ENCODE measurements around the gene ZNF512.

DNA sequence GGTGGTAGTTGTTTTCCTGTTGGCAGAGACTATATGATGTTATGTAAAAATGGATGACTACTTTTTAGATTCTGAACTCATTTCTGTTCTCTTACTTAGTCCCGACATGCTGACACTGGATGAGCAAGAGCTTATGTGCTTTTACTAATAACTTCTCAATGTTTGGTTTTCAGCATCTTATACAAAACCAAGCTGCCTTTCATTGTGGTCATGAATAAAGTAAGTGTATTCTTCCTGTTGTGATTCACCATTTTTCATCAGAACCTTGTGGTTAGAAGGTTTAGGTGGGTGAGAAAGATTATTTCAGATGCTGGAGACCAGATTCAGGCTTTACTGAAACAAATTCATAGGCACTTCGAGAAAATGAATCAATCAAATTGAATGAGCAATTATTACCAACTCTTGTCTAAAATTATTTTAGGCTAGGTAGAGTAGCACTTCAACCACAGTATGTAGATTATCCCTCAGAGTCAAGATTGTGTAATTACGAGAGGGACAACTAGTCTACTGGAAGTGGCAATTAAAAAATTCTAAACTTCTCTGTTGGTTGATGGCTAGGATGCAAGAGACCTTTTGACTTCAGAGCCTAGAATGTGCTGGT, 55.3 kb downstream of the ZNF512 start:
- TF ChIP-seq POLR2A (IDR thresholded peaks at IDR 0.05), result no peak
- TF ChIP-seq, protein P1, sequence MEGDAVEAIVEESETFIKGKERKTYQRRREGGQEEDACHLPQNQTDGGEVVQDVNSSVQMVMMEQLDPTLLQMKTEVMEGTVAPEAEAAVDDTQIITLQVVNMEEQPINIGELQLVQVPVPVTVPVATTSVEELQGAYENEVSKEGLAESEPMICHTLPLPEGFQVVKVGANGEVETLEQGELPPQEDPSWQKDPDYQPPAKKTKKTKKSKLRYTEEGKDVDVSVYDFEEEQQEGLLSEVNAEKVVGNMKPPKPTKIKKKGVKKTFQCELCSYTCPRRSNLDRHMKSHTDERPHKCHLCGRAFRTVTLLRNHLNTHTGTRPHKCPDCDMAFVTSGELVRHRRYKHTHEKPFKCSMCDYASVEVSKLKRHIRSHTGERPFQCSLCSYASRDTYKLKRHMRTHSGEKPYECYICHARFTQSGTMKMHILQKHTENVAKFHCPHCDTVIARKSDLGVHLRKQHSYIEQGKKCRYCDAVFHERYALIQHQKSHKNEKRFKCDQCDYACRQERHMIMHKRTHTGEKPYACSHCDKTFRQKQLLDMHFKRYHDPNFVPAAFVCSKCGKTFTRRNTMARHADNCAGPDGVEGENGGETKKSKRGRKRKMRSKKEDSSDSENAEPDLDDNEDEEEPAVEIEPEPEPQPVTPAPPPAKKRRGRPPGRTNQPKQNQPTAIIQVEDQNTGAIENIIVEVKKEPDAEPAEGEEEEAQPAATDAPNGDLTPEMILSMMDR (IDR thresholded peaks at IDR 0.05), result no peak
